Left ventricle myocardium inferior (tissue), 1 donor: Measurements from ENCODE around the gene ADAMTSL5. TPM values are rescaled to one million over a fixed set of nuclear protein-coding genes. Genes with fewer than 3 reads are reported as not detected.
"Not testable (repeated sequence)": the region's sequence is repeated elsewhere in the genome, so short reads cannot be mapped to it uniquely, and the experiment has no call there.

Experiments
- DNase-seq: peaks from one replicate; pipeline ENCODE4 v3.0.0-alpha.2; 2020
- H3K27ac ChIP-seq: fragments of 200-600 bp; replicated peaks from 2 replicates; pipeline ENCODE4 v1.8.0; 2021
- H3K27me3 ChIP-seq: fragments of 200-600 bp; 2 replicates; pipeline ENCODE4 v1.8.0; 2021; ENCODE audit warnings: low read depth
- H3K36me3 ChIP-seq: fragments of 200-600 bp; 2 replicates; pipeline ENCODE4 v1.8.0; 2021
- H3K4me1 ChIP-seq: fragments of 200-600 bp; 2 replicates; pipeline ENCODE4 v1.8.0; 2021
- H3K4me3 ChIP-seq: fragments of 200-600 bp; 2 replicates; pipeline ENCODE4 v1.8.0; 2021; ENCODE audit warnings: mild to moderate bottlenecking, moderate library complexity
- H3K9me3 ChIP-seq: fragments of 200-600 bp; replicated peaks from 2 replicates; pipeline ENCODE4 v1.8.0; 2021
- intact Hi-C: fragments of 100-400 bp; cut with micrococcal nuclease; formaldehyde crosslinking; loops from one replicate; pipeline ENCODE4 v1.11.0; 2022
- total RNA-seq: library from RNA; stranded (reverse); fragmentation: NEBNext Ultra II Directional; extraction: Animal tissue kit (Norgen Biotek cat#: 25700); gene quantifications from one replicate; pipeline ENCODE4 v1.2.1, GENCODE V29; 2021
- TF ChIP-seq, protein P1 (sequence below): fragments of 200-600 bp; IDR thresholded peaks from 2 replicates; pipeline ENCODE4 v1.8.0; 2021; ENCODE audit warnings: antibody characterized with exemption, mild to moderate bottlenecking, borderline replicate concordance
- donor health status: DM: no; HTN: yes; CAD: no; lungs with severe emphysema.

ADAMTSL5 gene
- total RNA-seq, 1 donor from 2014 or later = 36.8 TPM

DNA sequence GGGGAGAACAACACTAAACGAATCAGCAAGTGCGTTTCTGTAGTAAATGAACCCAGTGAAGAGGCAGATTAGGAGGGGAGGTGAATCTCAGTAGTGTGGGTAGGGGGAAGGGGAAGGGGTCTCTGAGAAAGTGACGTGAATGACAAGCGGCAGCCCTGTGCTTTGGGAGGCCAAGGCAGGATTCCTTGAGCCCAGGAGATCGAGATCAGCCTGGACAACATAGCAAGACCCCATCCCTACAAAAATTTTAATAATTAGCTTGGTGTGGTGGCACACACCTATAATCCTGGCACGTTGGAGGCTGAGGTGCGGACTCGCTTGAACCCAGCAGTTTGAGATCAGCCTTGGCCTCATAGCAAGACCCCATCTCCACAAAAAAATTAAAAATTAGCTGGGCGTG is 19.2 kb upstream of the ADAMTSL5 start:
- intact Hi-C loops = no loop called here
- H3K9me3 ChIP-seq = no peaks in the 10 kb centered on the region
- TF ChIP-seq, protein P1, sequence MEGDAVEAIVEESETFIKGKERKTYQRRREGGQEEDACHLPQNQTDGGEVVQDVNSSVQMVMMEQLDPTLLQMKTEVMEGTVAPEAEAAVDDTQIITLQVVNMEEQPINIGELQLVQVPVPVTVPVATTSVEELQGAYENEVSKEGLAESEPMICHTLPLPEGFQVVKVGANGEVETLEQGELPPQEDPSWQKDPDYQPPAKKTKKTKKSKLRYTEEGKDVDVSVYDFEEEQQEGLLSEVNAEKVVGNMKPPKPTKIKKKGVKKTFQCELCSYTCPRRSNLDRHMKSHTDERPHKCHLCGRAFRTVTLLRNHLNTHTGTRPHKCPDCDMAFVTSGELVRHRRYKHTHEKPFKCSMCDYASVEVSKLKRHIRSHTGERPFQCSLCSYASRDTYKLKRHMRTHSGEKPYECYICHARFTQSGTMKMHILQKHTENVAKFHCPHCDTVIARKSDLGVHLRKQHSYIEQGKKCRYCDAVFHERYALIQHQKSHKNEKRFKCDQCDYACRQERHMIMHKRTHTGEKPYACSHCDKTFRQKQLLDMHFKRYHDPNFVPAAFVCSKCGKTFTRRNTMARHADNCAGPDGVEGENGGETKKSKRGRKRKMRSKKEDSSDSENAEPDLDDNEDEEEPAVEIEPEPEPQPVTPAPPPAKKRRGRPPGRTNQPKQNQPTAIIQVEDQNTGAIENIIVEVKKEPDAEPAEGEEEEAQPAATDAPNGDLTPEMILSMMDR = no peak
- H3K36me3 ChIP-seq = no peaks in the 10 kb centered on the region
- H3K4me3 ChIP-seq = no peak overlapping the region
- no peaks in the 10 kb centered on the region for H3K4me1 ChIP-seq
- H3K27me3 ChIP-seq = peaks cover 77% of the 10 kb centered on the region
- no peak overlapping the region for H3K27ac ChIP-seq
- no peak for DNase-seq

DNA sequence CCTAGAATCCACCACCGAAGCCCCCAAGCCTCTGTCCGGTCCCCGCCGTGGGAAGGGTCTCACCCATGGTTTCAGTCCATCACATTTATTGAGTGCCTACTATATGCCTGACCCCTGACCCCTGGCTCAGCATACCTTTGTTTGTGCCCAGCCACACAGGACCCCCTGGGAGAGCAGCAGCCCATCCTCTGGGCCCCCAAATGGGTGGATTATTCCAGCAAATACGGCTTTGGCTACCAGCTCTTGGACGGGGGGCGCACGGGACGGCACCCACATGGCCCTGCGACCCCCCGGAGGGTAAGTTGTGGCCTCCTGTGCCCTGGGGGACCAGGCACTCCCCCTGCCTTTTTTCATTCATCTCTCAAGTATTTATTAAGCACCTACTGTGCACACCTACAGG is 18.8 kb upstream of the ADAMTSL5 start:
- no peak for DNase-seq
- Histone ChIP-seq H3K4me3 (no peak overlapping the region), H3K9me3 (no peaks in the 10 kb centered on the region), H3K4me1 (no peaks in the 10 kb centered on the region), H3K27me3 (peaks cover 80% of the 10 kb centered on the region), H3K27ac (no peak overlapping the region), H3K36me3 (no peaks in the 10 kb centered on the region)
- TF ChIP-seq, protein P1 = no peak
- intact Hi-C loops = no loop called here

DNA sequence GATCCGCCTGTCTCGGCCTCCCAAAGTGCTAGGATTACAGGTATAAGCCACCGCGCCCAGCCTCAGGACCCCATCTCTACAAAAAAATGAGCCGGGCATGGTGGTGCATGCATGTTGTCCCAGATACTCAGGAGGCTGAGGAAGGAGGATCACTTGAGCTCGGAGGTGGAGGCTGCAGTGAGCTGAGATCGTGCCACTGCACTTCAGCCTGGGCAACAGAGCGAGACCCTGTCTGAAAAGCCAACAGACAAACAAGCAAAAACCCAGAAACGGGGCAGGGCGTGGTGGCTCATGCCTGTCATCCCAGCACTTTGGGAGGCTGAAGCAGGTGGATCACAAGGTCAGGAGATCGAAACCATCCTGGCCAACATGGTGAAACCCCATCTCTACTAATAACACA is 18.0 kb upstream of the ADAMTSL5 start:
- DNase-seq, H3K36me3 ChIP-seq, intact Hi-C loops, H3K27ac ChIP-seq, H3K9me3 ChIP-seq, H3K4me3 ChIP-seq, H3K4me1 ChIP-seq: not testable (repeated sequence)
- H3K27me3 ChIP-seq = peaks cover 86% of the 10 kb centered on the region

DNA sequence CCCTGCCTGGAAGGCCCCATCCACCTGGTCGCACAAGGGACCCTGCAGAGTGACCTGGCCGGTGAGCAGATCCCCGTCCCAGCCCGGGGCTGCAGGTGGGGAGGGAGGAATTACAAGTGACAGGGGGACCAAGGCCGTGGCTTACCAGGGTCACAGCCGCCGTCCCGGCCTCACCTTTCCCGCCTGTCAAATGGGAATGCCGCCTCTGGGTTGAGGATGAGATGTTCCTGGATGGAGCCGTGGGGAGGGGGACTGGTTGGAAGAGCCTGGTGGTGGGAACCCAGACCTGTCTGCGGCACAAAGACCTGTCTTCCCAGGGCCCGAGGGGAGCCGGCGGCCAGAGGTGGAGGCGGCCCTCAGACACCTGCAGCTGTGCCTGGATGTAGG is 16.6 kb upstream of the ADAMTSL5 start:
- DNase-seq = no peak
- Histone ChIP-seq H3K27me3 (peaks cover 90% of the 10 kb centered on the region), H3K4me1 (no peaks in the 10 kb centered on the region), H3K9me3 (no peaks in the 10 kb centered on the region), H3K27ac (no peak overlapping the region), H3K4me3 (no peak overlapping the region), H3K36me3 (no peaks in the 10 kb centered on the region)
- intact Hi-C loops = no loop called here
- TF ChIP-seq, protein P1 = no peak

DNA sequence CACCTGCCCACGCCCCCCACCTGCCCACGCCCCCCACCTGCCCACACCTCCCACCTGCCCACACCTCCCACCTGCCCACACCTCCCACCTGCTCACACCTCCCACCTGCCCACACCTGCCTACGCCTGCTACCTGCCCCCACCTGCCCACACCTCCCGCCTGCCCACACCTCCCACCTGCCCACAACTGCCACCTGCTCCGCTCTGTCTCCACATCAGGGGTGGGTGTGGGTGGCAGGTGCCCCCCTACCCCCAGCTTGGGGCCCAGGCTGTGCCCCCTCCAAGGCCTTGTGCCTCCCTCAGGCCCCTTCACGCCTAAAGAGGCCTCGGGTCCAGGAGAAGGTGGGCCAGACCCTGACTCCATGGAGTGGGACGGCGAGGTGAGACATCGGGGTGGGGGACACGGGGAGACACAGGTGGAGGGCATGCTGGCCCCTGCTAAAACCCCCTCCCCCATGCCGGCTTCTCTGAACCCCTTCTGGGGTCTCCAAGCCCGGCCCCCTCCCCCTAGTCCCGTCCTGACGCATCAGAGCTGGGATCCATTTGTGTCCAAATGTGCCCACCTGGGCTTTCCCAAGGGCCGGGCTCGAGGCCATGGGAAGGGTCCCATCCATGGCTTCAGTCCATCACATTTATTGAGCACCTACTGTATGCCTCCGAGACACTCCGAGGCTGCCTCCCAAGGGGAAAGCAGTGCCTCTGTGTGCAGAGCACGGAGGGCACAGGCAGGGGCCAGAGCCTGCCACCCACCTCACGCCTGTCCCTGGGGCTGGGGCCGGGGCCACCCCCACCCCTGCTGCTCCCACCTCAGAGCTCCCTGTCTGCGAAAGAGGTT is 16.0 kb upstream of the ADAMTSL5 start:
- H3K27me3 ChIP-seq = peaks cover 95% of the 10 kb centered on the region
- TF ChIP-seq, protein P1 = no peak
- no peak overlapping the region for H3K27ac ChIP-seq
- intact Hi-C loops = no loop called here
- no peaks in the 10 kb centered on the region for H3K9me3 ChIP-seq
- no peak overlapping the region for H3K4me3 ChIP-seq
- peaks cover 4% of the 10 kb centered on the region for H3K4me1 ChIP-seq
- no peak for DNase-seq
- no peaks in the 10 kb centered on the region for H3K36me3 ChIP-seq

DNA sequence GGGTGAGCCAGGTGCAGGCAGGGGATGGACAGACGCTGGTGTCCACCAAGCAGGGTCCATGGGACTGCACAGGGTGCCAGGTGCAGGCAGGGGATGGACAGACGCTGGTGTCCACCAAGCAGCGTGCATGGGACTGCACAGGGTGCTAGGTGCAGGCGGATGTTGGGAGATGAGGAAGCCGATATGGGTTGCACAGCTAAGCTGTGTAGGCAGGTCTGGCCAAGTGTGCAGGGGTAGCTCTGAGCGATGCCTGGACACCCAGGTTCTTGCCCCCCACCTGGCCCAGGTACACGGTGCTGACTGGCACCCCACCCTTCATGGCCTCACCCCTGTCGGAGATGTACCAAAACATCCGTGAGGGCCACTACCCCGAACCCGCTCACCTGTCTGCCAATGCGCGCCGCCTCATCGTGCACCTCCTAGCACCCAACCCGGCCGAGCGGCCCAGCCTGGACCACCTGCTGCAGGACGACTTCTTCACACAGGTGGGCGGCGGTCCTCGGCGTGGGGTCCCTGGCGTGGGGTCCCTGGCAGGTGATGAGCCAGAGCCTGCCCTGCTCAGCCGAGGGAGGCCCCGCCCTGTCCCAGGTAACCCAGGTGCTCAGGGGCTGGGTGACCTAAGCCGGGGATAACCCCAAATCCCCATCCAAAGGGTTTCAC is 15.0 kb upstream of the ADAMTSL5 start:
- TF ChIP-seq, protein P1 = no peak

More for the DNA sequence above, 15.0 kb upstream of the ADAMTSL5 start:
- no peak overlapping the region for H3K27ac ChIP-seq
- no peaks in the 10 kb centered on the region for H3K36me3 ChIP-seq
- intact Hi-C loops = no loop called here
- no peaks in the 10 kb centered on the region for H3K9me3 ChIP-seq
- H3K27me3 ChIP-seq = peaks cover 95% of the 10 kb centered on the region
- H3K4me3 ChIP-seq = no peak overlapping the region
- peaks cover 4% of the 10 kb centered on the region for H3K4me1 ChIP-seq
- DNase-seq = no peak
